ENCODE results near the gene CIRBP. TPM values are rescaled to one million over a fixed set of nuclear protein-coding genes. Genes with fewer than 3 reads are reported as not detected.

The CIRBP gene
- total and polyA plus RNA-seq, 2 of the 13 experiments (the other 11 are each of a cell fraction or from before 2014, with no cell fraction given): 133 to 140 TPM

DNA sequence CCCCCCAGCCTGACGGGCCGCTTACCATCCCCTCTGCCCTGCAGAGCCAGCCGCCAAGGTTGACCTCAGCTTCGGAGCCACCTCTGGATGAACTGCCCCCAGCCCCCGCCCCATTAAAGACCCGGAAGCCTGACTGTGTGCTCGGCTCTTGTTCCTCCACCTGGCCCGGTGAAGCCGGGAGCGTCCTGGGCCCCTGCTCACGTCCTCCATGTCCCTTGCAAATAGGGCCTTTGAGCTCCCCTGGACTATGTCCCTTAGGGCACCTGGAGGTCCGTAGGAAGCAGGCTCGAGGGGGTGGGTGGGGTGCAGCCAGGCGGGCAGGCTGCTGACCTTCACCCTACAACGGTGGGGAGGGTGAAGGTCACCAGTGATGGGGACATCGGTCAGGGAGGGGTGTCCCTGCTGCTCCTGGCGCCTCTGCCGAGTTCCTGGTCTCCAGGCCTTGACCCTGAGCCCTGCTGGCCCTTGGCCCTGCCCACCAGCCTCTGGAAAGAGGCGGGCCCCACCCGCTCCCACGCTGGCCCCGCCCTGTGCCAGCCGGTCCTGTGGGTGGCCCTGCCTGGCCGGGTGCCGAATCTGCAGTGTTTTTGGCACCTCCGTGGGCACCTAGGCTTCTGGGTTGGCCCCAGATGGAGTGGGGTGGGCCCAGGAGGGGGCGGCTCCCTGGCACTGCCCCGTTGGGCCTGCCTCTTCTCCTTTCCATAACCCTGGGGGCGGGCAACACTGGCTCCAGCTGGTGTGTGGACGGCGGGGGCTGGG lies 24.3 kb upstream of the CIRBP start (continued):
- TF ChIP-seq ZNF749 (CRISPR knock-in tag; IDR thresholded peaks at IDR 0.05; ENCODE audit: borderline replicate concordance): no peak
- no peak for TF ChIP-seq ZIK1 (CRISPR knock-in tag; IDR thresholded peaks at IDR 0.05; ENCODE audit: borderline replicate concordance, low read depth)
- TF ChIP-seq ZNF781 (CRISPR knock-in tag; IDR thresholded peaks at IDR 0.05; ENCODE audit: borderline replicate concordance, not compliant biosample characterization): no peak
- peak; percentile 91 for TF ChIP-seq ZNF747 (CRISPR knock-in tag; IDR thresholded peaks at IDR 0.05; ENCODE audit: borderline replicate concordance)
- no peak for TF ChIP-seq ZSCAN20 (CRISPR knock-in tag; IDR thresholded peaks at IDR 0.05; ENCODE audit: borderline replicate concordance)
- TF ChIP-seq, protein P1, sequence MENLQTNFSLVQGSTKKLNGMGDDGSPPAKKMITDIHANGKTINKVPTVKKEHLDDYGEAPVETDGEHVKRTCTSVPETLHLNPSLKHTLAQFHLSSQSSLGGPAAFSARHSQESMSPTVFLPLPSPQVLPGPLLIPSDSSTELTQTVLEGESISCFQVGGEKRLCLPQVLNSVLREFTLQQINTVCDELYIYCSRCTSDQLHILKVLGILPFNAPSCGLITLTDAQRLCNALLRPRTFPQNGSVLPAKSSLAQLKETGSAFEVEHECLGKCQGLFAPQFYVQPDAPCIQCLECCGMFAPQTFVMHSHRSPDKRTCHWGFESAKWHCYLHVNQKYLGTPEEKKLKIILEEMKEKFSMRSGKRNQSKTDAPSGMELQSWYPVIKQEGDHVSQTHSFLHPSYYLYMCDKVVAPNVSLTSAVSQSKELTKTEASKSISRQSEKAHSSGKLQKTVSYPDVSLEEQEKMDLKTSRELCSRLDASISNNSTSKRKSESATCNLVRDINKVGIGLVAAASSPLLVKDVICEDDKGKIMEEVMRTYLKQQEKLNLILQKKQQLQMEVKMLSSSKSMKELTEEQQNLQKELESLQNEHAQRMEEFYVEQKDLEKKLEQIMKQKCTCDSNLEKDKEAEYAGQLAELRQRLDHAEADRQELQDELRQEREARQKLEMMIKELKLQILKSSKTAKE (CRISPR knock-in tag; IDR thresholded peaks at IDR 0.05; ENCODE audit: borderline replicate concordance): peak; percentile 99
- TF ChIP-seq NPAS2 (CRISPR knock-in tag; IDR thresholded peaks at IDR 0.05; ENCODE audit: borderline replicate concordance): no peak
- no peak for TF ChIP-seq ZNF326 (CRISPR knock-in tag; IDR thresholded peaks at IDR 0.05; ENCODE audit: borderline replicate concordance)
- no peak for TF ChIP-seq ZNF660 (CRISPR knock-in tag; IDR thresholded peaks at IDR 0.05; ENCODE audit: borderline replicate concordance, low read depth)
- TF ChIP-seq, protein P2, sequence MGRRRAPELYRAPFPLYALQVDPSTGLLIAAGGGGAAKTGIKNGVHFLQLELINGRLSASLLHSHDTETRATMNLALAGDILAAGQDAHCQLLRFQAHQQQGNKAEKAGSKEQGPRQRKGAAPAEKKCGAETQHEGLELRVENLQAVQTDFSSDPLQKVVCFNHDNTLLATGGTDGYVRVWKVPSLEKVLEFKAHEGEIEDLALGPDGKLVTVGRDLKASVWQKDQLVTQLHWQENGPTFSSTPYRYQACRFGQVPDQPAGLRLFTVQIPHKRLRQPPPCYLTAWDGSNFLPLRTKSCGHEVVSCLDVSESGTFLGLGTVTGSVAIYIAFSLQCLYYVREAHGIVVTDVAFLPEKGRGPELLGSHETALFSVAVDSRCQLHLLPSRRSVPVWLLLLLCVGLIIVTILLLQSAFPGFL (CRISPR knock-in tag; IDR thresholded peaks at IDR 0.05): no peak
- TF ChIP-seq YEATS4 (CRISPR knock-in tag; IDR thresholded peaks at IDR 0.05; ENCODE audit: borderline replicate concordance): peak; percentile 79
- no peak for TF ChIP-seq PHF20 (CRISPR knock-in tag; IDR thresholded peaks at IDR 0.05)
- TF ChIP-seq ZBTB46 (CRISPR knock-in tag; IDR thresholded peaks at IDR 0.05; ENCODE audit: borderline replicate concordance): 0 out of 2 replicates have a peak, but pooled peaks have one; percentile 19
- TF ChIP-seq, protein P3, sequence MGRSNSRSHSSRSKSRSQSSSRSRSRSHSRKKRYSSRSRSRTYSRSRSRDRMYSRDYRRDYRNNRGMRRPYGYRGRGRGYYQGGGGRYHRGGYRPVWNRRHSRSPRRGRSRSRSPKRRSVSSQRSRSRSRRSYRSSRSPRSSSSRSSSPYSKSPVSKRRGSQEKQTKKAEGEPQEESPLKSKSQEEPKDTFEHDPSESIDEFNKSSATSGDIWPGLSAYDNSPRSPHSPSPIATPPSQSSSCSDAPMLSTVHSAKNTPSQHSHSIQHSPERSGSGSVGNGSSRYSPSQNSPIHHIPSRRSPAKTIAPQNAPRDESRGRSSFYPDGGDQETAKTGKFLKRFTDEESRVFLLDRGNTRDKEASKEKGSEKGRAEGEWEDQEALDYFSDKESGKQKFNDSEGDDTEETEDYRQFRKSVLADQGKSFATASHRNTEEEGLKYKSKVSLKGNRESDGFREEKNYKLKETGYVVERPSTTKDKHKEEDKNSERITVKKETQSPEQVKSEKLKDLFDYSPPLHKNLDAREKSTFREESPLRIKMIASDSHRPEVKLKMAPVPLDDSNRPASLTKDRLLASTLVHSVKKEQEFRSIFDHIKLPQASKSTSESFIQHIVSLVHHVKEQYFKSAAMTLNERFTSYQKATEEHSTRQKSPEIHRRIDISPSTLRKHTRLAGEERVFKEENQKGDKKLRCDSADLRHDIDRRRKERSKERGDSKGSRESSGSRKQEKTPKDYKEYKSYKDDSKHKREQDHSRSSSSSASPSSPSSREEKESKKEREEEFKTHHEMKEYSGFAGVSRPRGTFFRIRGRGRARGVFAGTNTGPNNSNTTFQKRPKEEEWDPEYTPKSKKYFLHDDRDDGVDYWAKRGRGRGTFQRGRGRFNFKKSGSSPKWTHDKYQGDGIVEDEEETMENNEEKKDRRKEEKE (IDR thresholded peaks at IDR 0.05): no peak
- TF ChIP-seq ZFP36 (IDR thresholded peaks at IDR 0.05; ENCODE audit: borderline replicate concordance, low read depth, low read length, partially characterized antibody): no peak
- peak; percentile 48; the same call in 1 of the 2 replicates for TF ChIP-seq GATAD1 (CRISPR knock-in tag; IDR thresholded peaks at IDR 0.05)
- TF ChIP-seq IRX3 (CRISPR knock-in tag; IDR thresholded peaks at IDR 0.05; ENCODE audit: borderline replicate concordance, low read depth): no peak

All from HepG2 (cell line).